Measurements from ENCODE around the gene BPGM.

- TF ChIP-seq CTCF (conservative IDR thresholded peaks at IDR 0.05; ENCODE audit: low read depth in 2 of 2) (no peak), EZH2 (IDR thresholded peaks at IDR 0.05; ENCODE audit: low read depth, unreplicated experiment) (no peak), REST (IDR thresholded peaks at IDR 0.05; ENCODE audit: unreplicated experiment) (no peak), EZH2phosphoT487 (IDR thresholded peaks at IDR 0.05; ENCODE audit: unreplicated experiment) (no peak), STAT1 (IDR thresholded peaks at IDR 0.05; ENCODE audit: unreplicated experiment) (no peak)
These were observed 45.7 kb downstream of the BPGM start for GRCh38 chr7:134692344-134692705.
